GM12872 (cell line): ENCODE measurements around the gene NCF2.

Source experiments
- TF ChIP-seq, protein P1 (sequence below): IDR thresholded peaks from 3 replicates; pipeline ENCODE4 v1.5.1; 2011; ENCODE audit warnings: low read depth, mild to moderate bottlenecking, low read length, moderate library complexity; ENCODE audit not compliant: insufficient read depth

NCF2 gene

DNA sequence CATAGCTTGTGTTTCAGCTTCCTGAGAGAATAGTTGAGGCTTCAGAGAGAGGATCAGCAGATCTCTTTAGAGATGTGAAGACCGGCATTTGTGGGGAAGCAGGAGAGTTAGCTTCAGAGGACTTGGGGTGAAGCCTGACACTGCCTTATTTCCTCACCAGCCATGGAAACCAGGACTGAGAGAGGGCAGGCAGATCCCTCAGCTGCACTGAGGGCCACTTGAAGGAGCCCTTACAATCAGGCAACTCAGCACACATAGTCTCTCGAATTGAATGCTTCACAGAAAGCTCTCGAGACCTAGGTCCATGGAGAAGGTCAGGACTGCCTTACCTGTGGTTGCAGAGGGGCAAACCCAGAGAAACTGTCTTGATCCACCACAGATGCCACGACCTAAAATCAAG, 19.8 kb downstream of the NCF2 start:
- TF ChIP-seq, protein P1, sequence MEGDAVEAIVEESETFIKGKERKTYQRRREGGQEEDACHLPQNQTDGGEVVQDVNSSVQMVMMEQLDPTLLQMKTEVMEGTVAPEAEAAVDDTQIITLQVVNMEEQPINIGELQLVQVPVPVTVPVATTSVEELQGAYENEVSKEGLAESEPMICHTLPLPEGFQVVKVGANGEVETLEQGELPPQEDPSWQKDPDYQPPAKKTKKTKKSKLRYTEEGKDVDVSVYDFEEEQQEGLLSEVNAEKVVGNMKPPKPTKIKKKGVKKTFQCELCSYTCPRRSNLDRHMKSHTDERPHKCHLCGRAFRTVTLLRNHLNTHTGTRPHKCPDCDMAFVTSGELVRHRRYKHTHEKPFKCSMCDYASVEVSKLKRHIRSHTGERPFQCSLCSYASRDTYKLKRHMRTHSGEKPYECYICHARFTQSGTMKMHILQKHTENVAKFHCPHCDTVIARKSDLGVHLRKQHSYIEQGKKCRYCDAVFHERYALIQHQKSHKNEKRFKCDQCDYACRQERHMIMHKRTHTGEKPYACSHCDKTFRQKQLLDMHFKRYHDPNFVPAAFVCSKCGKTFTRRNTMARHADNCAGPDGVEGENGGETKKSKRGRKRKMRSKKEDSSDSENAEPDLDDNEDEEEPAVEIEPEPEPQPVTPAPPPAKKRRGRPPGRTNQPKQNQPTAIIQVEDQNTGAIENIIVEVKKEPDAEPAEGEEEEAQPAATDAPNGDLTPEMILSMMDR = no peak

DNA sequence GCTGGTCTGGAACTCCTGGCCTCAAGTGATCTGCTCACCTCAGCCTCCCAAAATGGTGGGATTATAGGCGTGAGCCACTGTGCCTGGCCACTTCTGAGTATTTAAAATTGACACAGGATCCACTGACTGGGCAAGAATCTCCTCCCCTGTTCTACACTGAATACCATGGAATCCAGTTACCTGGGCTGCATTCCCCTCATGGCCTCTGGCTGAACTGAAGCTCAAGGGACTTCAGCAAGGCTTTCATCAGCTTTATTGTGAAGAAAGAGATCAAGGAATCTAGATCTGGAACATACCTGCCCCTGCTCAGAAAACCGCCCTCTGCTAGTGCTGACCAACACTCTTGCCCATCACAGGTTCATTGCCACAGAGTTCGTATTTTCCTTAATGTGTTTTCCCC, 20.5 kb downstream of the NCF2 start:
- TF ChIP-seq, protein P1 = no peak

DNA sequence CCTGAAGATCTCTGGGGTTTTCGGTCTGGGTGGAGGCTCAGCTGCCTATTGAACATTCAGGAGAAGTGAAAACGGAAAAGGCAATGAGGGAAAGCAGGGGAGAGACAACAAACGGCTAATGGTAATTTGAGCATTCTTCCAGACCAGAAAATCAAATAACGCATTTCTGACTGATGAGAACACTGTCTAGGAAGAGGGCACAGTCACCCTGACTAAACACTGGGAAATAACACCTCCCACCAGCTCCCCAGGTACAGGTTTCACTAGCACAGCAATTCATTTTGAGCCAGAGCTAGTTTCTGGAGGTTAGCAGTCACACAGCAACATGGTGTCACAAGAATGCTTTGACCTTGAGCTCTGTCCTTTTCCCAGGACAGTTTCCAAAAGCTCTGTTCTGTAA, 21.1 kb downstream of the NCF2 start:
- TF ChIP-seq, protein P1 = no peak

GRCh38 chr1:183568176-183569021, 21.9 kb downstream of the NCF2 start:
- TF ChIP-seq, protein P1 = no peak

GRCh38 chr1:183567584-183567983, 22.7 kb downstream of the NCF2 start:
- TF ChIP-seq, protein P1 = no peak

DNA sequence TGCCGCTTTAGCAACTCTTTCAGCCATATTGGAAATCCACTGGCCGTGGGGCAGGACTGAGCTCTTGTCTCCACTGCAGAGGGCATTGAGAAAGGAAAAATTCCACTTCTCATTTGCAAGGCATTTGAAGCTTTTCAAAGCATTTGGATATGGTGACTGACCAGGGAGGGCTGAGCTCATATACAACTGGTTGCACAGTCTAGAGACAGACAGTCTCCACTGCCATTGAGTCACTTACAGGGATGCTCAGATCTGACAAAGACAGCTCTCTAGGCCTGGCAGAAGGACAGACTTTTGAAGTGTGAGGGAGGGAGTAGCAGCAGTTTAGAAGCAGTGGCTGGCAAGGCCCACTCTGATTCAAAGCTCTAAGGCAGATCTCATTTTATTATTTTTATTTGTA, 24.2 kb downstream of the NCF2 start:
- TF ChIP-seq, protein P1 = no peak

DNA sequence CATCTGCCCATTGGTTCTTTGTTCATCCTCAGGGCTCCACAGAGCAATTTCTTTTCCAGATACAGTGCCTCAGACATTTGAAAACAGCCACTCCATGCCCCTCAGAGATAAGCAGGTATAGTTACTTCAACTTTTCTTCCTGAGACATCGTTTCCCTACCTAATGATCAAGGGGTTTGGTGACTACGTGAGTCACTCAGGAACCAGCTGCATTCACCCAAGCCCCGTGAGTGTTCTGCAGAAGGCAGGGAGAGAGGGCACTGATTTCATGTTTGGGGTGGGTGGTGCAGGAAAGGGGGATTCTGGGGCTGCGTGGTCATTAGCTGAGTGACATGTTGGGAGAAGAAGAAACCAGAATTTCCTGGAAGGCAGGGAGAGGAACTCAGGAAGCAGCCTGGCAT, 25.0 kb downstream of the NCF2 start:
- TF ChIP-seq, protein P1 = no peak

- TF ChIP-seq, protein P1 = no peak
These were observed 27.6 kb downstream of the NCF2 start for GRCh38 chr1:183562701-183563100.
